Tibial nerve (tissue), 4 donors: ENCODE results near the gene AQP12B.

Source experiments
- CTCF ChIP-seq, 5 experiments: fragments of 200-600 bp in 3 of 5; fragments of 450-650 bp in 2 of 5; sonication (generic) in 3 of 5; IDR thresholded peaks; one replicate each; pipeline ENCODE4 v1.5.1; 2016 to 2019; ENCODE audit warnings: antibody characterized with exemption in 5 of 5, mild to moderate bottlenecking in 3 of 5, moderate library complexity in 2 of 5
- EP300 ChIP-seq, 2 donors: sonication (generic); formaldehyde crosslinking; IDR thresholded peaks; one replicate each; pipeline ENCODE4 v1.6.1; 2017; ENCODE audit warnings: antibody characterized with exemption in 2 of 2, mild to moderate bottlenecking in 1 of 2

GRCh38 chr2:240728361-240728760, 45.7 kb upstream of the AQP12B start:
- TF ChIP-seq CTCF (IDR thresholded peaks at IDR 0.05) (no peak), EP300 (IDR thresholded peaks at IDR 0.05) (no peak)
